WERI-Rb-1 (cell line): ENCODE measurements around the gene PIEZO1.

ENCODE experiments used
- DNase-seq: peaks from one replicate; pipeline ENCODE4 v3.0.0-alpha.2; 2020
- H3K27ac ChIP-seq: fragments of 250-450 bp; sonication (Bioruptor Pico); 2 replicates; pipeline ENCODE4 v1.5.1; 2020; ENCODE audit warnings: mild to moderate bottlenecking, moderate library complexity
- H3K27me3 ChIP-seq: fragments of 250-450 bp; sonication (Bioruptor Pico); 2 replicates; pipeline ENCODE4 v1.5.1; 2021; ENCODE audit warnings: mild to moderate bottlenecking, low read depth, moderate library complexity; ENCODE audit not compliant: insufficient read depth, severe bottlenecking
- H3K36me3 ChIP-seq: fragments of 250-450 bp; sonication (Bioruptor Pico); 2 replicates; pipeline ENCODE4 v1.5.1; 2020; ENCODE audit warnings: mild to moderate bottlenecking, moderate library complexity
- H3K4me3 ChIP-seq: 2 replicates; pipeline ENCODE4 v1.5.1; 2011; ENCODE audit warnings: low read depth, mild to moderate bottlenecking, control low read depth, low read length
- H3K9me3 ChIP-seq: fragments of 250-450 bp; sonication (Bioruptor Pico); 2 replicates; pipeline ENCODE4 v1.5.1; 2021; ENCODE audit warnings: mild to moderate bottlenecking, moderate library complexity; ENCODE audit not compliant: severe bottlenecking
- TF ChIP-seq, protein P1 (sequence below): IDR thresholded peaks from 2 replicates; pipeline ENCODE4 v1.5.1; 2011; ENCODE audit warnings: low read depth, mild to moderate bottlenecking, control low read depth, inconsistent platforms, low read length

Gene PIEZO1

GRCh38 chr16:88693420-88694177 is 91.4 kb downstream of the PIEZO1 start:
- no peak for DNase-seq
- no peaks in the 10 kb centered on the region for H3K9me3 ChIP-seq
- H3K27me3 ChIP-seq, result no peaks in the 10 kb centered on the region
- TF ChIP-seq, protein P1, sequence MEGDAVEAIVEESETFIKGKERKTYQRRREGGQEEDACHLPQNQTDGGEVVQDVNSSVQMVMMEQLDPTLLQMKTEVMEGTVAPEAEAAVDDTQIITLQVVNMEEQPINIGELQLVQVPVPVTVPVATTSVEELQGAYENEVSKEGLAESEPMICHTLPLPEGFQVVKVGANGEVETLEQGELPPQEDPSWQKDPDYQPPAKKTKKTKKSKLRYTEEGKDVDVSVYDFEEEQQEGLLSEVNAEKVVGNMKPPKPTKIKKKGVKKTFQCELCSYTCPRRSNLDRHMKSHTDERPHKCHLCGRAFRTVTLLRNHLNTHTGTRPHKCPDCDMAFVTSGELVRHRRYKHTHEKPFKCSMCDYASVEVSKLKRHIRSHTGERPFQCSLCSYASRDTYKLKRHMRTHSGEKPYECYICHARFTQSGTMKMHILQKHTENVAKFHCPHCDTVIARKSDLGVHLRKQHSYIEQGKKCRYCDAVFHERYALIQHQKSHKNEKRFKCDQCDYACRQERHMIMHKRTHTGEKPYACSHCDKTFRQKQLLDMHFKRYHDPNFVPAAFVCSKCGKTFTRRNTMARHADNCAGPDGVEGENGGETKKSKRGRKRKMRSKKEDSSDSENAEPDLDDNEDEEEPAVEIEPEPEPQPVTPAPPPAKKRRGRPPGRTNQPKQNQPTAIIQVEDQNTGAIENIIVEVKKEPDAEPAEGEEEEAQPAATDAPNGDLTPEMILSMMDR, result no peak
- H3K36me3 ChIP-seq, result no peaks in the 10 kb centered on the region; the same call in 1 of the 2 replicates
- no peak overlapping the region for H3K27ac ChIP-seq
- H3K4me3 ChIP-seq, result no peak overlapping the region

DNA sequence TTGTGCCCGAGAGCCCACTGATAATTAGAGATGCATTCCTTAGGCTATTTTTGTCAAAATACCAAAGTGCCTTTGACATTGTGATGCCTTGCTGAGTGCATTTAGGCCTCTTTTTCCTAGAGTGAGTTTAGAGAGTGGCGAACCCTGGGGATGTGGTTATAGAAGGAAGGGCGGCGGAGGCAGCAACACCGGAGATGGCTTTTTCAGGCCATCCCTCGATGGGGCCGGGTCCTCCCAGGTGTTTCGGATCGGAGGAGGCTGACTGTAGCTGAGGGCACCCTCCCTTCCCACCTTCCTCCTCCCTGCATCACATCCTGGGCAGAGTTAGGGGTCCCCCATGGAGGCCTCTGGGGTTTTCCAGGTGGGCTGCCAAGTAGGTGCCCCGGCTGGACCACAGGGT is 92.2 kb downstream of the PIEZO1 start:
- Histone ChIP-seq H3K36me3 (no peaks in the 10 kb centered on the region; the same call in 1 of the 2 replicates), H3K27ac (no peak overlapping the region), H3K4me3 (no peak overlapping the region), H3K9me3 (no peaks in the 10 kb centered on the region), H3K27me3 (no peaks in the 10 kb centered on the region)
- DNase-seq, result no peak
- TF ChIP-seq, protein P1, result no peak

- no peaks in the 10 kb centered on the region for H3K9me3 ChIP-seq
- no peaks in the 10 kb centered on the region for H3K36me3 ChIP-seq
- TF ChIP-seq, protein P1, result no peak
- no peak overlapping the region for H3K4me3 ChIP-seq
- H3K27me3 ChIP-seq, result no peaks in the 10 kb centered on the region
- H3K27ac ChIP-seq, result no peak overlapping the region
- DNase-seq, result no peak
Observed at GRCh38 chr16:88691924-88692560, 93.0 kb downstream of the PIEZO1 start.

DNA sequence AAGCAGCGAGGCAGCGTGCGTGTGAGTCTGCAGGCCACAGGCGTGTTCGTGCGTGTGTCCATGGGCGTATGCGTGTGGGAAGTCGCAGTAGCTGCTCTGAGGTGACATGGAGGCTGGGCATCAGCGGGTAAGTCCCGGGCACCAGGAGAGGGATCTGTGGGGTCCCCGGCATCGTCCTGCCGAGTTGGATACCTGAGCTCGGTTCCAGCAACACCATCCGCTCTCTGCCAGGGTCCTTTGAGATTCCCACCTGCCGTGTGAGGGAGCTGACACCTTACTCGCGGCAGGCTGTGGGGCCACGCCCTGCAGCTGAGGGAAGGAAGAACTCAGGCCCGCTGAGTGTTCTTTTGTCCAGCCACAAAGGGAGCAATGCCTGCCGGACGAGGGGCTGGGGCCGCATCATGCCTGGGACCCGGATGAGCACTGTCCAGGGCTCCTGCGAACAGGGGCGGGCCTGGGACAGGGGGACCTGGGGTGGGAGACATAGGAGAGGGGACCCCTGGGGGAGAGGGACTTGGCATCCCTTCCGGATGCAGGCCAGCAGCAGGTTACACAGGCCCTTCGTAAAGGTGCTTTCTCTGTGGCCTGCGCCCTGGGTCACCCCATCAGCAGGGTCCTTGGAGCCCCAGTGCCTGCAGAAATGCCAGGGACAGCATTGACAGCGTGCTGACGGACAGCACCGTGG is 93.7 kb downstream of the PIEZO1 start:
- Histone ChIP-seq H3K9me3 (no peaks in the 10 kb centered on the region), H3K4me3 (no peak overlapping the region), H3K36me3 (no peaks in the 10 kb centered on the region), H3K27me3 (no peaks in the 10 kb centered on the region), H3K27ac (no peak overlapping the region)
- no peak for DNase-seq
- TF ChIP-seq, protein P1, result no peak

DNA sequence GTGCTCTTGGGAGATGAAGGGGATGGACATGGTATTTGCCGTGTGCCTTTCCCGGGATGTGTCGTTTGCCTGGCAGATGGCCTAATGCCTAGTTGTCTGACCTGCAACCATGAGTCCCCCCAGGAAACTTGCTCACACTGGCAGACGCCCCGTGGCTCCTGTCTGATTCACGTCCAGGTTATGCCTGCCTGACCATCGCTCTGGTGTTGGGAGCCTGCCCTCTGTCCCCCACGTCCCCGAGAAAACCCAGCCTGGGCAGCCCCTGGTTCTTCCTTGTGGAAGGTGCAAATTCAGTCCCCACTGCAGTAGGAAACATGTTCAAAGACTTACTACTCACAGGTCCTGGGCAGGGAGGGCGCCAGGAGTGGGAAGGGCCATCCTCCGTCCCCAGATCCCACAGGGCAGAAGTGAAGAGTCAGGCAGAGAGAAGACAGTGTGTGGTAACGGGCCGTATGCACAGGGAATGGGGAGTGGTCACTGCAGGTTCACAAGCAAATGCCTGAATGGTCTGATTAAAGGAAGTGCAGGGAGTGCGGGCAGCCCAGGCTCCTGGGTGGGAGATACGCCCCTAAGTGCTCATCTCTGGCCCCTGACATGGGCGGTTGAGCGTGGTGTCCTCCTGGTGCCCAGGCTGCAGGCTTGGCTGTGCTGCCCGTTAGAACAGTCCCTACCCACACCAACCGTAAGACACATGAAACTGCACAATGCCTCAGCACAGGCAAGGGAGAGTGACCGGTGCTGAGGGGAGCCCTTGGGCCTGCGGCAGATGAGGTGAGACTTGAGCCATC is 94.5 kb downstream of the PIEZO1 start:
- TF ChIP-seq, protein P1, result no peak
- Histone ChIP-seq H3K9me3 (no peaks in the 10 kb centered on the region), H3K36me3 (no peaks in the 10 kb centered on the region), H3K27me3 (no peaks in the 10 kb centered on the region), H3K4me3 (no peak overlapping the region), H3K27ac (no peak overlapping the region)
- DNase-seq, result no peak
